Muscle layer of colon (tissue), 2 donors: ENCODE measurements around the gene SPATC1L.
"Not testable (repeated sequence)": the region's sequence is repeated elsewhere in the genome, so short reads cannot be mapped to it uniquely, and the experiment has no call there.

Experiments
- H3K27ac ChIP-seq: one replicate; pipeline ENCODE4 v1.7.0; 2013; ENCODE audit warnings: low read depth, mild to moderate bottlenecking, low read length, moderate library complexity
- H3K27me3 ChIP-seq, 2 donors: one replicate each; pipeline ENCODE4 v1.7.0; 2013; ENCODE audit warnings: low read length in 2 of 2, mild to moderate bottlenecking in 2 of 2; ENCODE audit not compliant: insufficient read depth in 2 of 2, control insufficient read depth in 1 of 2
- H3K36me3 ChIP-seq: one replicate; pipeline ENCODE4 v1.7.0; 2013; ENCODE audit warnings: mild to moderate bottlenecking, low read length; ENCODE audit not compliant: insufficient read depth
- H3K4me1 ChIP-seq: one replicate; pipeline ENCODE4 v1.7.0; 2013; ENCODE audit warnings: mild to moderate bottlenecking, low read length; ENCODE audit not compliant: insufficient read depth
- H3K4me3 ChIP-seq, 2 donors: one replicate each; pipeline ENCODE4 v1.7.0; 2013; ENCODE audit warnings: low read length in 2 of 2, low read depth in 1 of 2, mild to moderate bottlenecking in 1 of 2, moderate library complexity in 1 of 2
- H3K9ac ChIP-seq: one replicate; pipeline ENCODE4 v1.7.0; 2013; ENCODE audit warnings: low read length
- H3K9me3 ChIP-seq: one replicate; pipeline ENCODE4 v1.7.0; 2013; ENCODE audit warnings: mild to moderate bottlenecking, low read length
- donor health status: abdominal sarcoma.
- donor health status: Adenocarcinoma of cecum.

The SPATC1L gene

DNA sequence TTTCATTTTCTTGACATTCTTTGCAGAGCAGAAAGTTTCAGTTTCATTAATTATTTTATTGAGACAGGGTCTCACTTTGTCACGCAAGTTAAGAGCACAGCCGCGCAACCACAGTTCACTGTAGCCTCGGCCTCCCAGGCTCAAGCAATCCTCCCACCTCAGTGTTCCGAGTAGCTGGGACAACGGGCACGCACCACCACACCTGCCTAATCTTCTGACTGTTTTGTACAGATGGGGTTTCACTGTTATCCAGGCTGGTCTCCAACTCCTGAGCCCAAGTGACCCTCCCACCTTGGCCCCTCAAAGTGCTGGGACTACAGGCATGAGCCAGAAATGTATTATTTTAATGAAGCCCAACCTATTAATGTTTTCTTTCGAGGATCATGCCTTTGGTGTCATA is 3.0 kb upstream of the SPATC1L start:
- H3K27me3 ChIP-seq: no peaks in the 10 kb centered on the region
- H3K4me1 ChIP-seq: no peaks in the 10 kb centered on the region
- no peaks in the 10 kb centered on the region for H3K9me3 ChIP-seq
- peaks cover 6% of the 10 kb centered on the region for H3K36me3 ChIP-seq
- H3K4me3 ChIP-seq: no peak overlapping the region
- H3K9ac ChIP-seq: no peak overlapping the region
- no peak overlapping the region for H3K27ac ChIP-seq

DNA sequence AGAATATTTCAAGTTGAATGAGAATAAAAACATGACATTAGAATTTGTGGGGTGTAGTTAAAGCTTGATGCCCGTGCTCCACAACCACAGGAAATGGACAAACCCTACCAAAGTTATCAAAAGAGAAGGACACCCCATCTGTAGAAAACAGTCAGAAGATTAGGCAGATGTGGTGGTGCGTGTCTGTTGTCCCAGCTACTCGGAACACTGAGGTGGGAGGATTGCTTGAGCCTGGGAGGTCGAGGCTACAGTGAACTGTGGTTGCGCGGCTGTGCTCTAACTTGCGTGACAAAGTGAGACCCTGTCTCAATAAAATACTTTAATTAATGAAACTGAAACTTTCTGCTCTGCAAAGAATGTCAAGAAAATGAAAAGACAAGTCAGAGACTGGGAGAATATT is 1.5 kb upstream of the SPATC1L start:
- H3K27ac ChIP-seq: no peak overlapping the region
- H3K4me1 ChIP-seq: no peaks in the 10 kb centered on the region

DNA sequence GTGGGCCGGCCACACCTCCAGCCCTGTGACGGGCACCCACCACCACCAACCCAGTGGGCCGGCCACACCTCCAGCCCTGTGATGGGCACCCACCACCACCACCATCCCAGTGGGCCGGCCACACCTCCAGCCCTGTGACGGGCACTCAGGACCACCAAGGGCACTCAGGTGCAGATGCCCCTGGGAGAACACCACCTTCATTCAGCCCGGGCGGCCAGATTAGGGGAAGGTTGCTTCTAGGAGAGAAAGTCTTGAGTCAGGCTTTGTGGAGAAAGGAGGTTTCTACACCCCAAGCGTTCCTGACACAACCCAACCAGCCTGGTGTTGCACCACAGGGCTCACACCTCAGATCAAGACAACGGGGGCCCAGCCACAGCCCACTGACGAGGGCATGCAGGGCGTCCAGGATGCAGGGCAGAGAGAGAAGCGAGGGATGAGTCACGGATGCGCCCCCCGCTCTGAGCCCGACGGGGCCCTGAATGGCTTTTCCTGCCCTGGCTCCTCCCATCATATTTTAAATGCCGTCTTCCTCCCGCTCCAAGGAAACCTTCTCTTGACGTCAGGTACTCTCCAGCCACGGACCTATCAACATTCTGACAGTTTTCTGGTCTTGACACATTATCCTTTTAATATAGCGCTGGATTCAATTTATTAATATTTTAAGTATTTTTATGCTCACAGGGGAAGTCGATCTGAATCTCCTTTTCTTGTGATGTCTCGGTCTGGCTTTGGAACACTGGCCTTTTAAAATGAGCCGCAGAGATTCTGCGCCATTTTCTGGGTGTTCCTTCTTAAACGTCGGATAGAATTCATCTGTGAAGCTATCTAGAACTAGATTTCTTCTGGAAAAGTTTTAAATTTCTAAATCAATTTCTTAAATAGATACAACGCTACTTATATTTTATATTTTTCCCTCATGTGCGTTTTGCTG is 631 bp upstream of the SPATC1L start:
- Histone ChIP-seq H3K27ac (peak overlapping the region; percentile 68), H3K9me3 (no peaks in the 10 kb centered on the region), H3K36me3 (no peaks in the 10 kb centered on the region), H3K4me3 (peak overlapping the region; percentile 33 to 57), H3K4me1 (no peaks in the 10 kb centered on the region), H3K9ac (no peak overlapping the region), H3K27me3 (no peaks in the 10 kb centered on the region)

More for the DNA sequence above, 1.5 kb upstream of the SPATC1L start:
- Histone ChIP-seq H3K36me3 (no peaks in the 10 kb centered on the region), H3K9me3 (no peaks in the 10 kb centered on the region), H3K27me3 (no peaks in the 10 kb centered on the region), H3K4me3 (peak overlapping the region in 1 of 2 donors; percentile 57), H3K9ac (no peak overlapping the region)

DNA sequence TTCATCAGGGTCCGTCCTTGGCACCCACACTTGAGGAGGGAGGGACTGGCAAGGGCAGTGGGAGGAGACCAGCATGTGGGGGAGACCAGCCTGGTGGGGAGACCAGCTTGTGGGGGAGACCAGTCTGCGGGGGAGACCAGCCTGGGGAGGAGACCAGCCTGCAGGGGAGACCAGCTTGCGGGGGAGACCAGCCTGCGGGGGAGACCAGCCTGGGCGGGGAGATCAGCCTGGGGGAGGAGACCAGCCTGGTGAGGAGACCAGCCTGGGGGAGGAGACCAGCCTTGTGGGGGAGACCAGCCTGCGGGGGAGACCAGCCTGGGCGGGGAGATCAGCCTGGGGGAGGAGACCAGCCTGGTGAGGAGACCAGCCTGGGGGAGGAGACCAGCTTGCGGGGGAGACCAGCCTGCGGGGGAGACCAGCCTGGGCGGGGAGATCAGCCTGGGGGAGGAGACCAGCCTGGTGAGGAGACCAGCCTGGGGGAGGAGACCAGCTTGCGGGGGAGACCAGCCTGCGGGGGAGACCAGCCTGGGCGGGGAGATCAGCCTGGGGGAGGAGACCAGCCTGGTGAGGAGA is 836 bp downstream of the SPATC1L start:
- H3K27ac ChIP-seq, H3K27me3 ChIP-seq, H3K9me3 ChIP-seq, H3K4me1 ChIP-seq, H3K9ac ChIP-seq, H3K36me3 ChIP-seq, H3K4me3 ChIP-seq: not testable (repeated sequence)

DNA sequence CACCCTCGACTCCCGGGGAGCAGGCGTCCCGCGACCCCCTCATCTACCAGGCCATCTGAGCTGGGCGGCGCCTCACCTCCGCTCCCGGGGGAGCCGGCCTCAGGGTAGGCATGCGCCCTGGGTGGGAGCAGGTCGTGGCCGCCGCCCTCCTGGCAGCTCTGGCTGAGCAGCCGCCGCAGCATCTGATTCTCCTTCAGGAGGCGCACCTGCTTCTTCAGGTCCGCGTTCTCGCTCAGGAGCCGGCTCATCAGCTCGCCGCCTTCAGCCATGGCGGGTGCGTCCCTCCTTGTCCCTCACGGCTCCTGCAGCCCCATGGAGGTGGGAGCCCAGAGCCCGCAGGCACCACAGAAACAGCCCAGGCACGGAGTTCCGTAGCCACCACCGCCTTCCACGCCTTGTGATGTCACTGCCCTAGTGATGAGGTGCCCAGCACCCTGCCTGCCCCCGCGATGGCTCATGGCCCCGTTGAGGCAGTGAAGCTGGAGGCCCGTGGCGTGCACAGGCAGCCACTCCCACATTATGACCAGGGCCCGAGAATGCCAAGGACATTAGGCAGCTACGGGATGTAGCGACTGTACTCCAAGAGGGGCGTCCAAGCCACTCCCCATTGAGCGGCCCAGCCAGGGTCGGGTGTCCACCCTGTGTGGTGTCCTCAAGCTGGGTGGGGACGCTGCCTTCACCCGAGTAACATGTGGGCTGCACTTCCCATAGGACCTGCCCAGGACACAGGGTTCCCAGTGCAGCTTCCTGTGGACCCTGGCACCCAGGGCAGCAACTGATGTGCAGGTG is 1.5 kb downstream of the SPATC1L start:
- H3K36me3 ChIP-seq: no peaks in the 10 kb centered on the region
- no peak overlapping the region for H3K9ac ChIP-seq
- H3K27me3 ChIP-seq: no peaks in the 10 kb centered on the region
- H3K4me3 ChIP-seq: no peak overlapping the region
- no peaks in the 10 kb centered on the region for H3K4me1 ChIP-seq
- H3K27ac ChIP-seq: no peak overlapping the region
- H3K9me3 ChIP-seq: no peaks in the 10 kb centered on the region

DNA sequence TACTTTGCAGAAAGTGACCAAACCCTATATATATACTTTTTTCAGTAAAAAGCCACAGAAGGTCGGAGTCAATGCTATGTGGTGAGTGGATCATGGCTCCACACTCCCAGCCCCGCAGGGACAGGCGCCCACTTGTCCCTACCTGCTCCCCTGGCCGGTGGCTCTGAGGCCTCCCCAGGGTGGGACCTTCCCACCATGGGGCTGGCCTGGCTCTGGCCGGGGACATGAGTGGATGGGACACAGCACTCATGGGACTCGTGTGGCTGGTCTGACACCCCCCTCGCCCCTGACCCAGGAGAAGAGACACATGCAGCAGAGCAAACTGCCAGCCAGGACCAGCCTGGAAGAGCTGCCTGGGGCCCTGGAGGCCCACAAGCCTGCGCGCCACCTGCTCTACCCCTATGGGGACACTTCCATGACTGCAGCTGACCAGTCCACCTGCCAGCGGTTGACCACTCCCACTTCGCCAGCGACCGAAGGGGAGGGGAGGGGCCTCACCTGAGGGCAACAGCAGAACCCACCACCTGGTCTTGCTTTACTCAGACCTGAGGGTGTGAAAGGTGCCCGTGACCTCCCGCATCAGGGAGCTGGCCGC is 2.2 kb downstream of the SPATC1L start:
- H3K9ac ChIP-seq: no peak overlapping the region
- H3K9me3 ChIP-seq: no peaks in the 10 kb centered on the region
- no peak overlapping the region for H3K4me3 ChIP-seq
- no peak overlapping the region for H3K27ac ChIP-seq
- no peaks in the 10 kb centered on the region for H3K27me3 ChIP-seq
- H3K4me1 ChIP-seq: no peaks in the 10 kb centered on the region
- no peaks in the 10 kb centered on the region for H3K36me3 ChIP-seq

DNA sequence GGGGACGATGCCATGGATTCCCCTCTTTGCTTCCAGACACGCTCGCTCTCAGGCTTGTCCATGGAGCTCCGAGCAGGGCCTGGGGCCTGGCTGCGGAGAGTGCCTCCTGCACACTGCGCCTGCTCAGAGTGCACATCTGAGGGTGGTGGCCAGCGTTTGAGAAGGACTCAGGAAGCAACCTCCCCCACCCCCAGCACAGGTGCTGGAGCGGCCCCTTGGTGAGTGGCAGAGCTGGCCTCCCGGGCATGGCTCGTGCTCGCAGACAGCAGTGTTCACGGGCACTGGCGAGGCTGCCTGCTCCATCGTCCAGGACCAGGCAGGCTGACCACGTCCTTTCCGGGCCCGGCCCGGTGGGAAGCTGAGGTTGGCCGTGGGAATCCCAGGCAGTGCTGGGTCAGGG is 2.8 kb downstream of the SPATC1L start:
- Histone ChIP-seq H3K36me3 (no peaks in the 10 kb centered on the region), H3K9ac (no peak overlapping the region), H3K27ac (no peak overlapping the region), H3K27me3 (no peaks in the 10 kb centered on the region), H3K4me3 (no peak overlapping the region), H3K9me3 (no peaks in the 10 kb centered on the region), H3K4me1 (no peaks in the 10 kb centered on the region)

DNA sequence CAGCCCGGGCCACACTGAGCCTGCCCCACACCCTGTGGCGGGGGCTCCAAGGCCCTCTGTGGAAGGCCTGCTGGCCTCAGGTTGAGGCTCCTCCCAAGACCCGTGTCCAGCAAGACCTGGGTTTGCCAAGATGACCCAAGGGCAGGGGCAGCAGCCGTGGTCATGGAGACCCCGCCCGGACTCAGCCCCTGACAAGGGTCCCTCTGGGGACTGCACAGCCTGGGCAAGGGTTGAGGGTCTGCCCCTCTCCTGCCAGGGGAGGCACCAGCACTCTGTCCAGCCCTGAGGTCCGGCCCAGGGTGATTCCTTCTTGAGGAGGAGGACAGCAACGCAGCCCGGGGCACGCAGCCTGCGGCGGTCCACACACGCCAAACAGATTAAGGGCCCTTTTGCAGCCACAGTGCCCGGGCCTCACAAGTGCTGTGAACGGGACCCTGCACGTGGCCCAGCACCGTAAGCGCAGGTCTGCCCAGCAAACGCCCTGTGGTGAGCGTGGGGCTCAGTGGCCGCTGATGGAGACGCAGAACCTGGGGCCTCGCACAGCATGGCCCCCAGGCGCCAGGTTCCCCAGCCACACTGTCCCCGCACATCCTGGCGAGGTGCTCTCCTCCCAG is 3.4 kb downstream of the SPATC1L start:
- no peak overlapping the region for H3K27ac ChIP-seq
- H3K4me3 ChIP-seq: no peak overlapping the region
- H3K9ac ChIP-seq: no peak overlapping the region
- H3K4me1 ChIP-seq: no peaks in the 10 kb centered on the region
- no peaks in the 10 kb centered on the region for H3K27me3 ChIP-seq
- H3K9me3 ChIP-seq: no peaks in the 10 kb centered on the region
- no peaks in the 10 kb centered on the region for H3K36me3 ChIP-seq

DNA sequence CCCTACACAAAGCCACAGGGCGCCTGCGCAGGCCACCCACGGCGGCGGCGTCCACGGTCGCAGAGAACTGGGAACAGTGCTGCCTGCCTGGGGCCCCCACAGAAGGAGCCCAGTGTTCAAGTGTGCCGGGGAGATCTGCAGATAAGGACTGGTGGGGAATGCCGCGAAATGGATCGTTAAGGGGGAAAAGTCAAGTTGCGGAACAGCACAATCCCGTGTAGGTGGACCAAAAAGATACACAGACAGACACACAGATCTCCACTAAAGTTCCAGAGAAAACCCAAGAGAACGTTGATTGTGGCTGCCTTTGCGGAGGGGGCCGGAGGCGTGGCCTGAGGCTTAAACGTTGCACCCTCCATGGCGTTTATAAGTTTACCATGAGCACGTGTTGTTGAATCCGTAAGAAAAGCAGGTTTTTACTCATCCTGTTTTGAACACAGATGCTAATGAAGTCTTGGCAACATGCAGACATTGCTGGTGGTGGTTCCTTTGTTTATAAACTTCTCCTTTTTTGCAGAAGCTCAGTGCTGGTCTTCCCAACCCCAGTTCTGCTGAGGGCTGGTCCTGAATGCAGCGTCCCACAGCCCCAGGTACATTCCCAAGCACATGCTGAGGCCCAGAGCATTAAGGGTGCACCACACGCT is 4.1 kb downstream of the SPATC1L start:
- Histone ChIP-seq H3K36me3 (no peaks in the 10 kb centered on the region), H3K27me3 (no peaks in the 10 kb centered on the region), H3K4me3 (no peak overlapping the region), H3K4me1 (no peaks in the 10 kb centered on the region), H3K9me3 (no peaks in the 10 kb centered on the region), H3K9ac (no peak overlapping the region), H3K27ac (no peak overlapping the region)

DNA sequence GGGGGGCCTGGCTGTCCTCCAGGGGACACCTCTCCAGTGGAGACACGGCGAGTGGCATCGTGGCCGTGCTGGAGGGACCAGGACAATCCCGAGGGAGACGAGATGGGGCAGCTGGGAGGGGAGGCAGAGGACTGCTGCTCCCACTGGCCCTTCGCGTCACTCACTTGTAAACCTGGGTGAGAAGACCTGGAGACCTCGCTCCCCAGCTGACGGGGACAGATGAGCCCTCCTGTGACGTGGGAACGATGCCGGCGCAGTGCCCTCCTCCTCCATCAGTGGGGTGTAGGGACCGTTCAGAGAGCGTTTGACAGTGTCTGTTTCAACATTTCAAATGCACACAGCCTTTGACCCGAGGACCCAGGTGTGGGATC is 4.6 kb downstream of the SPATC1L start:
- Histone ChIP-seq H3K4me3 (no peak overlapping the region), H3K4me1 (no peaks in the 10 kb centered on the region), H3K27me3 (no peaks in the 10 kb centered on the region), H3K27ac (no peak overlapping the region), H3K36me3 (no peaks in the 10 kb centered on the region), H3K9me3 (no peaks in the 10 kb centered on the region), H3K9ac (no peak overlapping the region)
